Mesenchymal stem cell (in vitro differentiated cells and primary cell): ENCODE measurements around the gene RPL28.

Source experiments
- DNase-seq: peaks from one replicate; pipeline ENCODE4 v3.0.0-alpha.2; 2013
- H2AFZ ChIP-seq: one replicate; pipeline ENCODE4 v1.6.1; 2013; ENCODE audit warnings: low read depth, mild to moderate bottlenecking, control low read depth, inconsistent platforms, low read length, moderate library complexity
- H2AK5ac ChIP-seq: 2 replicates; pipeline ENCODE4 v1.6.1; 2013; ENCODE audit warnings: low read length, moderate library complexity, mild to moderate bottlenecking, inconsistent platforms; ENCODE audit not compliant: severe bottlenecking
- H2BK120ac ChIP-seq: one replicate; pipeline ENCODE4 v1.6.1; 2013; ENCODE audit warnings: low read depth, mild to moderate bottlenecking, inconsistent platforms, low read length, moderate library complexity
- H2BK12ac ChIP-seq, 2 experiments: one replicate each; pipeline ENCODE4 v1.6.1; 2013; ENCODE audit warnings: inconsistent platforms in 2 of 2, low read length in 2 of 2, mild to moderate bottlenecking in 2 of 2, moderate library complexity in 2 of 2, control low read depth in 1 of 2
- H2BK15ac ChIP-seq: one replicate; pipeline ENCODE4 v1.6.1; 2013; ENCODE audit warnings: mild to moderate bottlenecking, low read depth, inconsistent platforms; ENCODE audit not compliant: poor library complexity, severe bottlenecking
- H2BK5ac ChIP-seq: 2 replicates; pipeline ENCODE4 v1.6.1; 2013; ENCODE audit warnings: low read depth, mild to moderate bottlenecking, low read length, control low read depth, inconsistent platforms; ENCODE audit not compliant: poor library complexity, severe bottlenecking
- H3K14ac ChIP-seq, 2 experiments: one replicate each; pipeline ENCODE4 v1.6.1; 2013; ENCODE audit warnings: inconsistent platforms in 2 of 2, low read length in 2 of 2, control low read depth in 1 of 2, mild to moderate bottlenecking in 1 of 2, moderate library complexity in 1 of 2
- H3K18ac ChIP-seq, 2 experiments: one replicate each; pipeline ENCODE4 v1.6.1; 2013; ENCODE audit warnings: inconsistent platforms in 2 of 2, low read length in 2 of 2, control low read depth in 1 of 2, low read depth in 1 of 2, mild to moderate bottlenecking in 1 of 2
- H3K23ac ChIP-seq, 2 experiments: one replicate each; pipeline ENCODE4 v1.6.1; 2013; ENCODE audit warnings: inconsistent platforms in 2 of 2, low read length in 2 of 2, mild to moderate bottlenecking in 2 of 2, moderate library complexity in 2 of 2, control low read depth in 1 of 2
- H3K27ac ChIP-seq: 2 replicates; pipeline ENCODE4 v1.5.1; 2013; ENCODE audit warnings: mild to moderate bottlenecking, moderate library complexity, low read length, control low read depth, inconsistent platforms; ENCODE audit not compliant: poor library complexity, severe bottlenecking
- H3K27me3 ChIP-seq, 2 experiments: 2 replicates each; pipeline versions ENCODE4 v1.6.1 to v1.7.0; 2013; ENCODE audit warnings: low read length in 2 of 2, mild to moderate bottlenecking in 2 of 2, moderate library complexity in 2 of 2, control low read depth in 1 of 2, inconsistent platforms in 1 of 2; ENCODE audit not compliant: control insufficient read depth in 1 of 2, insufficient read depth in 1 of 2
- H3K36me3 ChIP-seq, 2 experiments: 2 replicates each; pipeline versions ENCODE4 v1.6.1 to v1.7.0; 2013; ENCODE audit warnings: low read length in 2 of 2, control low read depth in 1 of 2, inconsistent platforms in 1 of 2, low read depth in 1 of 2, mild to moderate bottlenecking in 1 of 2; ENCODE audit not compliant: insufficient read depth in 2 of 2, control insufficient read depth in 1 of 2
- H3K4ac ChIP-seq, 2 experiments: one replicate each; pipeline ENCODE4 v1.6.1; 2013; ENCODE audit warnings: inconsistent platforms in 2 of 2, low read length in 2 of 2, mild to moderate bottlenecking in 2 of 2, moderate library complexity in 2 of 2, control low read depth in 1 of 2, low read depth in 1 of 2
- H3K4me1 ChIP-seq: 2 replicates; pipeline ENCODE4 v1.6.1; 2013; ENCODE audit warnings: low read depth, low read length, control low read depth; ENCODE audit not compliant: control insufficient read depth, insufficient read depth
- H3K4me2 ChIP-seq: 2 replicates; pipeline ENCODE4 v1.6.1; 2013; ENCODE audit warnings: low read length, mild to moderate bottlenecking, inconsistent platforms; ENCODE audit not compliant: poor library complexity, severe bottlenecking
- H3K4me3 ChIP-seq, 2 experiments: 2 replicates each; pipeline versions ENCODE4 v1.5.1 to v1.7.0; 2013; ENCODE audit warnings: low read length in 2 of 2, mild to moderate bottlenecking in 2 of 2, control low read depth in 1 of 2, low read depth in 1 of 2; ENCODE audit not compliant: insufficient read depth in 1 of 2
- H3K79me1 ChIP-seq: replicated peaks from 2 replicates; pipeline ENCODE4 v1.6.1; 2013; ENCODE audit warnings: mild to moderate bottlenecking, control low read depth, low read length, inconsistent platforms; ENCODE audit not compliant: poor library complexity, severe bottlenecking
- H3K9ac ChIP-seq: 2 replicates; pipeline ENCODE4 v1.7.0; 2013; ENCODE audit warnings: mild to moderate bottlenecking, low read length, moderate library complexity
- H3K9me3 ChIP-seq: 2 replicates; pipeline ENCODE4 v1.7.0; 2013; ENCODE audit warnings: mild to moderate bottlenecking, low read length; ENCODE audit not compliant: control insufficient read depth
- H4K8ac ChIP-seq: one replicate; pipeline ENCODE4 v1.6.1; 2013; ENCODE audit warnings: inconsistent platforms, mild to moderate bottlenecking, low read length, moderate library complexity
- H4K91ac ChIP-seq: one replicate; pipeline ENCODE4 v1.6.1; 2013; ENCODE audit warnings: mild to moderate bottlenecking, low read length, inconsistent platforms
- WGBS: methylation state at CpG from one replicate; pipeline ENCODE4 v1.1.7; 2013; ENCODE audit warnings: mixed read lengths; 5-methylcytosine and 5-hydroxymethylcytosine counted together

RPL28 gene

DNA sequence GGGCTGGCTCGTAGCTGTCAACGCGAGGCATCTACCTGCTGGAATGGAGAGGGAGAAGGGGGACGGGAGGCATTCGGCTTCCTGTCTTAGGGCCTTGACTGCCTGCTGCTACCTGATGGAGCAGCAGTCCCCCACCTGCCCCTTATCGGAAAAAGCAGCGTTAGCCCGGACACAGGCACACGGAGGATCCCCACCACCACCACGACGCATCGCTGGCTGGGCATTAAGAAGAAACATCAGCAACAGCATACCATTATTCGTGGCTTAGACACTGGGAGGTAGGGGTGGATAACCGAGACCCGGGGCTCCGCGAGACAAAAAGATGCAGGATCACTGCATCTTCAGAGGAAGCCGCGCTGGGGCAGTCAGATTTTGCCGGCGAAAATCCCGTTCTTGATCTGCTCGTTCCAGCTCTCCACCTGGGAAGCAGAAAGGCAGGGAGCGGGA, 32.4 kb upstream of the RPL28 start:
- WGBS: 15% methylated on average over 24 of the region's 24 CpGs
- H3K23ac ChIP-seq: peak overlapping the region in 1 of 2 experiments; percentile 85
- H3K27me3 ChIP-seq: peaks cover 49 to 70% of the 10 kb centered on the region in 2 experiments
- H3K4me2 ChIP-seq: peak overlapping the region; percentile 92
- H2BK12ac ChIP-seq: peak overlapping the region in 1 of 2 experiments; percentile 47
- H2BK120ac ChIP-seq: no peak overlapping the region
- no peak overlapping the region for H3K27ac ChIP-seq
- H4K91ac ChIP-seq: peak overlapping the region; percentile 35
- no peak for DNase-seq
- H3K4me3 ChIP-seq: peak overlapping the region; percentile 55 to 66
- H3K36me3 ChIP-seq: peaks cover 0 to 4% of the 10 kb centered on the region in 2 experiments
- no peaks in the 10 kb centered on the region for H3K79me1 ChIP-seq
- peak overlapping the region; percentile 49 for H2AFZ ChIP-seq
- H3K4ac ChIP-seq: peak overlapping the region in 1 of 2 experiments; percentile 21
- H3K14ac ChIP-seq: peak overlapping the region in 1 of 2 experiments; percentile 69
- H2BK5ac ChIP-seq: no peak overlapping the region
- peaks cover 26% of the 10 kb centered on the region for H3K4me1 ChIP-seq
- H3K9me3 ChIP-seq: no peaks in the 10 kb centered on the region
- H2AK5ac ChIP-seq: peak overlapping the region; percentile 21
- no peak overlapping the region for H3K9ac ChIP-seq
- H4K8ac ChIP-seq: peak overlapping the region; percentile 71
- H3K18ac ChIP-seq: peak overlapping the region in 1 of 2 experiments; percentile 87
- H2BK15ac ChIP-seq: no peak overlapping the region

DNA sequence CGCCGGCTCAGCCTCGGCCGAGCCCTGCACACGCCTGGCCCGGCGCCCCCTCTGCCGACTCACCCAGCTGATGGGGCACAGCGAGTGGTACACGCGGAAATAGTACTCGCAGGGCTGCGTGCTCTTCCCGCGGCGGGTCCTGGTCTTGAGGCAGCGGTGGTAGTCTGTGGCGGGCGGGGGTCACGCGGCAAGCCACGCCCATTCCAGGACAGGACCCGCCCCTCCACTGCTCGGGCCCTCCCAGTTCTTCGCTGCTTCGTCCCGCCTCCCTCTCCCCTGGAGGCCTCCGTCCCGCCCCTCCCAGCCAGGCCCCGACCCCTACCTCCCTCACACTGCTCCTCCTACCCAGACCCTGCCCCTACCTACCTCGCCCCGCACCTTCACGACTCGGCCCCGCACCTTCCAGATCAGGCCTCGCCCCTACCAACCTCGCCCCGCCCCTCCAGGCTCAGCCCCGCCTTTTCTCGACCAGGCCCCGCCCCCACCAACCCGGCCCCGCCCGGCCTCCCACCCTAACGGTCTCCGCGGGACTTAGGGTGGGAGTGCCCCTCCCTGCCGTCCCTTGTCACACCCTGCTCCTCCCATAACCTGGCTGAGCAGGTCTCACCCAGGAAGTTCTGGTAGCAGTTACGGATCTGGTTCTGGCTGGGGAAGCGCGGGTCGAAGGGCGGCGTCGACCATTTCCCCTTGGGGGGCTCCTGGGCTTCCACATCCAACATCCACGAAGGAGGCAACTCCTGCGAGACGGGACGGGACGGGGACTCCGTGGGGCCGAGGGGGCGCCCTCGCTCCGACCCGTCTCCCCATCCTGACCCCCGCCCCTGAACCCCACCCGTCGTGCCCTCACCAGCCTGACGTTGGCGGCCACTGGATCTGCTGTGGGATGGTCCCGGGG, 31.7 kb upstream of the RPL28 start:
- Histone ChIP-seq H2BK12ac (peak overlapping the region in 1 of 2 experiments; percentile 16), H2BK5ac (no peak overlapping the region), H3K4me1 (peaks cover 24% of the 10 kb centered on the region), H2BK15ac (peak overlapping the region; percentile 74), H3K79me1 (no peaks in the 10 kb centered on the region), H3K4ac (peak overlapping the region in 1 of 2 experiments; percentile 21), H3K14ac (no peak overlapping the region), H4K91ac (no peak overlapping the region), H3K23ac (no peak overlapping the region), H2AK5ac (no peak overlapping the region), H3K4me3 (peak overlapping the region; percentile 55 to 66), H2BK120ac (no peak overlapping the region), H3K36me3 (peaks cover 0 to 3% of the 10 kb centered on the region in 2 experiments), H3K27ac (no peak overlapping the region), H3K4me2 (peak overlapping the region; percentile 92), H4K8ac (peak overlapping the region; percentile 71), H3K27me3 (peaks cover 49 to 71% of the 10 kb centered on the region in 2 experiments), H3K9me3 (no peaks in the 10 kb centered on the region), H3K9ac (no peak overlapping the region), H3K18ac (peak overlapping the region; percentile 85 to 87), H2AFZ (peak overlapping the region; percentile 49)
- DNase-seq: peak; percentile 76
- 5% methylated on average over 49 of the region's 72 CpGs for WGBS

DNA sequence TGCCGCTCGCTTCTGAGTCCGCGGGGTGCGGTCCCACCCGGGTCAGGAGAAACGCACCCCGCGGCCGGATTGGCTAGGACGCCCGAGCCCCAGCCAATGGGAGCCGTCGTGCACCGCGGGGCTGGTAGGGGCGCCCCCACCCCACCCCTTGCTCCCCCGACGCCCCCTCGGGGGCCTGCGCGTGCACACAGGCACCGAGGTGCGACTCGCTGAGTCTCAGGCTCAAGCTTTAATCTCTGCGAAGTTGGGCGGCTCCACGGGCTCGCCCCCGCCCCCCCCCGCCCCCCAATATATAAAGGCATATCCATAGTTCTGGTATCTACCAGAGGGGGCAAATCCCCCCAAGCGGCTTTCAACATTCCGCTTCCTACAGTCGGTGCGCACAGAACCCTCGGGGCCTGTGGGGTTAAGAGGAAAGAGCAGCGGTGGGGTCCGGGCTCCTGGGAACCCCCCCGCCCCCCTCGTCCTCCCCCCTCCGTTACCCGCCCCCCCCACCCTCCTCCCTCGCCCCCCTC, 31.0 kb upstream of the RPL28 start, which contains the start of gene COX6B2:
Gene COX6B2, minus strand, starts transcription at position 22 of the 515 bp plus-strand sequence. CDS start 198 bp downstream, outside the sequence.
- Histone ChIP-seq H3K79me1 (no peaks in the 10 kb centered on the region), H3K4ac (peak within 1 kb of the TSS in 1 of 2 experiments; percentile 21), H3K23ac (no peak within 1 kb of the TSS), H3K18ac (peak within 1 kb of the TSS; percentile 85 to 87), H2AFZ (peak within 1 kb of the TSS; percentile 49), H3K9ac (no peak within 1 kb of the TSS), H4K8ac (peak within 1 kb of the TSS; percentile 71), H3K27ac (no peak within 1 kb of the TSS), H2BK12ac (peak within 1 kb of the TSS in 1 of 2 experiments; percentile 16), H2AK5ac (no peak within 1 kb of the TSS), H3K4me2 (peak within 1 kb of the TSS; percentile 92), H4K91ac (no peak within 1 kb of the TSS), H3K4me1 (peaks cover 24% of the 10 kb centered on the region), H2BK5ac (no peak within 1 kb of the TSS), H3K36me3 (peaks cover 0 to 3% of the 10 kb centered on the region in 2 experiments), H3K4me3 (peak within 1 kb of the TSS; percentile 55 to 66), H3K14ac (no peak within 1 kb of the TSS), H2BK15ac (peak within 1 kb of the TSS; percentile 74), H2BK120ac (no peak within 1 kb of the TSS), H3K27me3 (peaks cover 49 to 71% of the 10 kb centered on the region in 2 experiments), H3K9me3 (no peaks in the 10 kb centered on the region)
- WGBS: 9% methylated on average over 18 of the region's 43 CpGs
- DNase-seq: no peak
